Stimulated activated CD4-positive, alpha-beta T cell treated with anti-CD3 and anti-CD28 coated beads, TNF-alpha, amount 100 ng/mL, for 24 hours (primary cell): Measurements from ENCODE around the gene LHFPL2.
"Not testable (repeated sequence)": the region's sequence is repeated elsewhere in the genome, so short reads cannot be mapped to it uniquely, and the experiment has no call there.

Source experiments
- DNase-seq, 3 experiments: peaks; one replicate each; pipeline ENCODE4 v3.0.0-alpha.2; 2020; ENCODE audit warnings: low read depth in 3 of 3

The LHFPL2 gene

GRCh38 chr5:78648359-78649210 lies at the start of gene LHFPL2:
Gene LHFPL2, minus strand, starts transcription at chr5:78648772. Its CDS starts 138,559 bp downstream, at chr5:78510213.
- peak in 1 of 3 experiments; percentile 21 for DNase-seq

- no peak for DNase-seq
These were observed 48.1 kb upstream of the LHFPL2 start for GRCh38 chr5:78696637-78697036.

- DNase-seq = not testable (repeated sequence)
These were observed 47.5 kb upstream of the LHFPL2 start for GRCh38 chr5:78696052-78696451.

- DNase-seq = no peak
These were observed 44.8 kb upstream of the LHFPL2 start for GRCh38 chr5:78693339-78693738.

- no peak for DNase-seq
These were observed 42.8 kb upstream of the LHFPL2 start for GRCh38 chr5:78691084-78691960.

- no peak for DNase-seq
These were observed 41.8 kb upstream of the LHFPL2 start for GRCh38 chr5:78690253-78690972.

- no peak for DNase-seq
These were observed 41.1 kb upstream of the LHFPL2 start for GRCh38 chr5:78689540-78690252.

GRCh38 chr5:78687514-78687913 lies 38.9 kb upstream of the LHFPL2 start:
- not testable (repeated sequence) for DNase-seq

GRCh38 chr5:78683905-78684304 lies 35.3 kb upstream of the LHFPL2 start:
- not testable (repeated sequence) for DNase-seq

GRCh38 chr5:78679905-78680304 lies 31.3 kb upstream of the LHFPL2 start:
- no peak for DNase-seq

GRCh38 chr5:78677777-78678668 lies 29.5 kb upstream of the LHFPL2 start:
- DNase-seq = no peak

- no peak for DNase-seq
These were observed 27.6 kb upstream of the LHFPL2 start for GRCh38 chr5:78675956-78676730.

- DNase-seq = not testable (repeated sequence)
These were observed 25.3 kb upstream of the LHFPL2 start for GRCh38 chr5:78673827-78674226.

GRCh38 chr5:78672154-78672553 lies 23.6 kb upstream of the LHFPL2 start:
- DNase-seq = no peak

- DNase-seq = no peak
These were observed 23.0 kb upstream of the LHFPL2 start for GRCh38 chr5:78671609-78672008.

- DNase-seq = no peak
These were observed 22.2 kb upstream of the LHFPL2 start for GRCh38 chr5:78670701-78671269.

GRCh38 chr5:78669331-78669730 lies 20.8 kb upstream of the LHFPL2 start:
- DNase-seq = no peak

- no peak for DNase-seq
These were observed 19.0 kb upstream of the LHFPL2 start for GRCh38 chr5:78667461-78668103.

- DNase-seq = not testable (repeated sequence)
These were observed 18.4 kb upstream of the LHFPL2 start for GRCh38 chr5:78666975-78667374.
